Activated CD8-positive, alpha-beta memory T cell treated with anti-CD3 and anti-CD28 coated beads for 48 hours (primary cell): ENCODE results near the gene PHC1.
"Not testable (repeated sequence)": the region's sequence is repeated elsewhere in the genome, so short reads cannot be mapped to it uniquely, and the experiment has no call there.

Experiments used
- DNase-seq, 3 experiments: peaks; one replicate each; pipeline ENCODE4 v3.0.0-alpha.2; 2020; ENCODE audit warnings: low read depth in 2 of 3, low spot score in 2 of 3

Gene PHC1

GRCh38 chr12:8909752-8910151, 4.6 kb upstream of the PHC1 start:
- no peak for DNase-seq

GRCh38 chr12:8911606-8912268, 2.6 kb upstream of the PHC1 start:
- no peak for DNase-seq

DNA sequence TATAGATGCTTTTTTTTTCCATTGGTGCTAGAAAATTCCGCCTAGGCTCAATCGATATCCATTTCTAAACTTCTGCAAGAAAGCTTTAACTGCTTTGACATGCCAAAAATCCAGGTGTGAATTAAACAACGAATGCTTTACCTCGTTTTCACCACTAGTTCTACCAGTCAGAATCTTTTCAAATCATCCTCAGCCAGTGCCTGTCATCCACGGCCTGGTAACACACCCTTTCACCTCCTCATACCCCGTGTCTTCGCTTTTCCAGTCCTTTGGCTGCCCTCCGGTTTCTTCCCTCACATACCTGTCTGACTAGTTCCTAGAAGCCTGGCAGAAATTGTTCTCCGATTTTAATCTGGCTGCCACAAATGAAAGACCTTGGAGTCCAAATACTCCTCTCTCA, 1.4 kb upstream of the PHC1 start:
- no peak for DNase-seq

DNA sequence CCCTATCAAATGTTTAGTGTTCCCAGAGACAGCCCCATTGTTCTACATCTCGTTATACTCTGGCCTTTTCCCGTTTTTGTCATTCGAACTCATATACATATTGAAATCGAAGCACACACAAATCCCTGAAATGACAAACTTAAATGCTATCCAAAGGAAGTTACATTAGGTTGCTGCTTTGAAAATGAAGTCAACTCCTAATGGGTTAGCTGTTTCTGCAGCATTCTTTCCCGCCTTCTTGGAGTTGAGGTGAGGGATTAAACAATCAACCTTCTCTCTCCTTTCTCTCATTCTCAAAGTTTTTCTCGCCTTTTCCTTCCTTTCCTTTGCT, 642 bp upstream of the PHC1 start:
- DNase-seq: no peak

- DNase-seq: peak in 2 of 3 experiments; percentile 19 to 28
These were observed 612 bp downstream of the PHC1 start for GRCh38 chr12:8914716-8915526.

- no peak for DNase-seq
These were observed 1.8 kb downstream of the PHC1 start for GRCh38 chr12:8916154-8916553.

- DNase-seq: no peak
These were observed 2.7 kb downstream of the PHC1 start for GRCh38 chr12:8917031-8917430.

DNA sequence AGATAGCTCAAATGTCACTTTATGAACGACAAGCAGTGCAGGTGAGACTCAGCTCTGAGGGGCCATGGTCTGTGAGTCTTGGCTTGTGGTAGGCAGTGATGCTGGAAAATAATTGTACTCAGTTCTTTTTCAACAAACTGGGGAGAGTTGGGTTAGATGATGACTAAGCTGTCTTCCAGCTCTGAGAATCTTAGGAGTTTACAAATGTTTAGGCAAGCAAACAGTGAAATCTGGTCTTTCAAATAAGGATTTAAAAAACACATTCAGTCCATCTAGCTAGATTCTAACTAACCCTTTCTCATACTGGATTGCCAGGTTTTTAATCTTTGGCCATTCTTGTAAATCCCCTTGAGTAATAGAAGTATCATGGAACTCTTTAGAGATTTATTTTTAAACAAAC, 3.4 kb downstream of the PHC1 start:
- no peak for DNase-seq

- not testable (repeated sequence) for DNase-seq
These were observed 5.3 kb downstream of the PHC1 start for GRCh38 chr12:8919643-8920042.

GRCh38 chr12:8922544-8922943, 8.2 kb downstream of the PHC1 start:
- DNase-seq: no peak

GRCh38 chr12:8930655-8931323, 16.5 kb downstream of the PHC1 start:
- DNase-seq: not testable (repeated sequence)

DNA sequence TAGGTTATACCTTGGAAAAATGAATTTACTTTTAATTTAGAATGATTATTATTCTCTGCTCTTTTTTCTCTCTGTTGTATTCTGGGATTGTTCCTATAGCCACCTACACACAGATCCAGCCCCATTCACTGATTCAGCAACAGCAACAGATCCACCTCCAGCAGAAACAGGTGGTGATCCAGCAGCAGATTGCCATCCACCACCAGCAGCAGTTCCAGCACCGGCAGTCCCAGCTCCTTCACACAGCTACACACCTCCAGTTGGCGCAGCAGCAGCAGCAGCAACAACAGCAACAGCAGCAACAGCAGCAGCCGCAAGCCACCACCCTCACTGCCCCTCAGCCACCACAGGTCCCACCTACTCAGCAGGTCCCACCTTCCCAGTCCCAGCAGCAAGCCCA, 18.2 kb downstream of the PHC1 start:
- not testable (repeated sequence) for DNase-seq

DNA sequence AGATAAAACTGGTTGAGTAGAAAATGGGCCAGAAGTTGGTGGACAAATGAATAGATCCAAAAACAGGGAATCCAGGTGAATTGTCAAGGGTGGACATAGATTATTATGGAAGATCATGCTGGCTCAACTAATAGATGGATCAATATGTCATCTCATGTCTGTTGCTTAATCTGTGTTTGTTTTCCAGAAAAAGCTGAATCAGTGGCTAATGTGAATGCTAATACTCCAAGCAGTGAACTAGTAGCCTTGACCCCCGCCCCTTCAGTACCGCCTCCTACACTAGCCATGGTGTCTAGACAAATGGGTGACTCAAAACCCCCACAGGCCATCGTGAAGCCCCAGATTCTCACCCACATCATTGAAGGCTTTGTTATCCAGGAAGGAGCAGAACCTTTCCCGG, 19.8 kb downstream of the PHC1 start:
- DNase-seq: not testable (repeated sequence)

DNA sequence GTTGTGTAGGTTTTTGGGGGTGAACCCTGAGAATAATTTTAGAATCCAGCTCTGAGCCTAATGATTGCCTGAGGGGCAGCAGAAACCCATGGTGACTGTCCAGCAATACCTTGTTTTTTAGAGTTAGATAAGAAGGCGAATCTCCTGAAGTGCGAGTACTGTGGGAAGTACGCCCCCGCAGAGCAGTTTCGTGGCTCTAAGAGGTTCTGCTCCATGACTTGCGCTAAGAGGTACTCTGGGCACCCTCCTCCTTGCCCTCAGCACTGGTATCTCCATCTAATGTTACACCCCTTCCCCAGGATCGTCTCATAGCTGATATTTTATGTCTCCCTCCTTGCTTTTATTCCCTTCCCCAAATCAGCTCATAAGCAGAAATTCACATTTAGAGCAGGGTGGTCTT, 22.4 kb downstream of the PHC1 start:
- DNase-seq: no peak

- not testable (repeated sequence) for DNase-seq
These were observed 23.6 kb downstream of the PHC1 start for GRCh38 chr12:8937842-8938442.

DNA sequence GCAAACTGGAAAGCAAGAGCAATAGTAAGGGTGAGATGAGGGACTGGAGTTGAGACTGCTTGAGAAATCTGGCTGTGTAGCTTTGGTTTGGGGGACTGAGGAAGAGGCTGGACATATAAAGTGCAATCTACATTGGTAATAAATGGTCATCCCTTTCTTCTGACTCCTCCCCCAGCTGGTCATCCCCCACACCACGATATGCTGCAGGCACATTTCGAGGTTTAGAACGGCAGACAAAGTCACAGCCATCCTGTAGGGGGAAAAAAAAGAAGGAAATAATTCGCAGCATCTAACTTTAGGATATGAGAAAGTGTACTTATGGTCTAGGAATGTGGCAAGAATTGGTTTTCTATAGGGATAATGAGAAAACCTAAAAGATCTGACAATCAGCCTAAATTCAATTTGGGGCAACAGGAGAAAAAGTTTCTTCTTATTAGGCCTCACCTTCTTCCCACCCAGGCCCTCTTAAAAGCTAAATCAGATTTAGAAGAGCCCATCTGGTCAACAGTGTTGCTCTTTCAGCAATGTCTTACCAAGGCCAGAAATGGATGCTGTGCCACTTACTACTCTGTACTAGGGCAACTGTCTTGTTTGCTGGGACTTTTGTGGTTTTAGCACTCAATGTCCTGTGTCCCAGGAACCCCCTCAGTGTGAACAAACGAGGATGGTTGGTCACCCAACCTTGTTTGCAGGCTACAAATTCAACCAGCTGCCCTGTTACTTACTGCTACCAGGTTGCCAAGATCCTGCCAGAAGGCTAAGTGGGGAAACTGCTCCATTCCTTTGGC, 27.6 kb downstream of the PHC1 start:
- DNase-seq: no peak

DNA sequence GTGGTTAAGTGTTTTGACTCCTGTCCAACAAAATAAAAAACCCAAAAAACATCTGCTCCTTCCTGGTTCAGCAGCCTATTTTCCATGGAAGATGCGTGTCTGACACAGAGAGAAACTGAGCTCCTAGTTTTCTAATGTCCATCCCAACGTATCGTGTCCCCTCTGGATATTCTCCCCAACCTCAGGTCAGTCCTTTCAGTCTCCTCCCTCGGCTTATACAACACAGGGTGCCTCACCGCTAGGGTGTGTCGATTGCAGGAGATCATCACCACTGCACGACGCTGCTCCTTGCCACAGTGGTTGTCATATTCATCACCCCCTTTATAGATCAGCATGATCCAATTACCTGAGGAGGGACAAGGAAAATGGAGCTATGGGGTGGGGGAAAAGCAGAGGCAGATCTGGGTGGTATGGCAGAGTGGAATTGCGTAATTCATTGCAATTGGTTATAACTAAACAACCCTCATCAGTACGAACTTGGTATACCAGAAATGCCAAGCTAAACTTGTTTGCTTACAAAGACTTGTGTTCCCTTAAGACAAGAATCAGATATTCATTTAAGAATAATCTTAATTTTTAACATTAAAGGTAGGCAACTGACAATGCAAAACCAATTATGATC, 29.4 kb downstream of the PHC1 start:
- no peak for DNase-seq

DNA sequence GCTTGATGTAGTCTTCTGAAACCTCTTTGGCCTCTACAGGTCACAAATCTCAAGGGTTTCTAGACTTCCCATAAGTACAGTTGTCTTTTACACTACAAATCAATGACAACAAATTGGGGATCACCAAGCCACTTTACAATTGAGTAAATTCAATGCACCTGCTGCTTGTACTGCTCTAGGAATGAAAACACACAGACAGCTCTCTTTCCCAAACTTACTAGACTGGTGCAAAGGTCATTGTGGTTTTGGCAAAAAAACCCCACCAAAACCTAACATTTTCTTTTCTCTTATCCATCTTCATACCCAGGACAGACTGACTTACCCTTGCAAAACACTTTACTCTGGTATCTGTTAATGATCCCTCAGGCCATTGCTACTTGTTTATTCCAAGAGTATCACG, 32.4 kb downstream of the PHC1 start:
- DNase-seq: no peak

- DNase-seq: no peak
These were observed 33.4 kb downstream of the PHC1 start for GRCh38 chr12:8947737-8948136.

- DNase-seq: no peak
These were observed 34.5 kb downstream of the PHC1 start for GRCh38 chr12:8948701-8949341.
